GM18861 (cell line): Measurements from ENCODE around the gene KLF14.
"Not testable (repeated sequence)": the region's sequence is repeated elsewhere in the genome, so short reads cannot be mapped to it uniquely, and the experiment has no call there.

Experiments
- ATAC-seq: cut with Tn5 transposase; IDR thresholded peaks from one replicate; pipeline ENCODE4 v1.9.1; 2021; ENCODE audit not compliant: unreplicated experiment

Gene KLF14

GRCh38 chr7:130733931-130734814 lies at the start of gene KLF14:
Gene KLF14, minus strand, starts transcription at chr7:130734207. Its CDS starts 174 bp downstream, at chr7:130734033.
- no peak for ATAC-seq

DNA sequence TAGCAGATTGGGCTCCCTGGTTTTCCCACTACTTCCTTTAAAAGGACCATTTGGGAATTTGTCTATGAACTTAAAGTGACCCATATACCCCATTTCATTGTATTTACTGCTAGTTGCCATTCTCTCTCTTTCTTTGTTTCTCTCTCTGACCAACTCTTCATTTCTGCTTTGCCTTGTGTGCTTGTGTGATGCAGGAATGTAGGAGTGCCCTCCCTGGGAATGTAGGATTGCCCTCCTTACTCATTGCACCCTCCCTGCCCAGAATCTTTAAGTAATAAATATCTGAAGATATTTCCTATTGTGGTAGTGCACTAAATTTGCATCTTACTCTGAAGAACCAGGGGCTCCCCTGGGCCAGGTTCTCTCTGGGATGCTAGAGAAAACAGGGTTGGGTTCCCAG lies 47.3 kb upstream of the KLF14 start:
- no peak for ATAC-seq

- no peak for ATAC-seq
Measured at GRCh38 chr7:130777426-130777825, 43.4 kb upstream of the KLF14 start.

DNA sequence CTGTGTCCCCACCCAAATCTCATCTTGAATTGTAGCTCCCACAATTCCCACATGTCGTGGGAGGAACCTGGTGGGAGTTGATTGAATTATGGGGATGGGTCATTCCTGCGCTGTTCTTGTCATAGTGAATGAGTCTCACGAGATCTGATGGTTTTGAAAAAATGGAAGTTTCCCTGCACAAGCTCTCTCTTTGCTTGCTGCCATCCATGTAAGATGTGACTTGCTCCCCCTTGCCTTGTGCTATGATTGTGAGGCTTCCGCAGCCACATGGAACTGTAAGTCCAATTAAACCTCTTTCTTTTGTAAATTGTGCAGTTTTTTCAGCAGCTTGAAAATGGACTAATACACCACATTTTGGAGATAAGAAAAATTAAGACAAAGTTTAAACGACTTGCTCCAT lies 38.4 kb upstream of the KLF14 start:
- ATAC-seq = not testable (repeated sequence)

- ATAC-seq = no peak
Measured at GRCh38 chr7:130768854-130769253, 34.8 kb upstream of the KLF14 start.

DNA sequence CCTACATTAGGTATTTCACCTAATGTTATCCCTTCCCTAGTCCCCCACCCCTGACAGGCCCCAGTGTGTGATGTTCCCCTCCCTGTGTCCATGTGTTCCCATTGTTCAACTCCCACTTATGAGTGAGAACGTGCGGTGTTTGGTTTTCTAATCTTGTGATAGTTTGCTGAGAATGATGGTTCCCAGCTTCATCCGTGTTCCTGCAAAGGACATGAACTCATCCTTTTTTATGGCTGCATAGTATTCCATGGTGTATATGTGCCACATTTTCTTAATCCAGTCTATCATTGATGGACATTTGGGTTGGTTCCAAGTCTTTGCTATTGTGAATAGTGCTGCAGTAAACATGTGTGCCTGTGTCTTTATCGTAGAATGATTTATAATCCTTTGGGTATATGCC lies 30.6 kb upstream of the KLF14 start:
- not testable (repeated sequence) for ATAC-seq

- ATAC-seq = no peak
Measured at GRCh38 chr7:130758429-130759056, 24.5 kb upstream of the KLF14 start.

DNA sequence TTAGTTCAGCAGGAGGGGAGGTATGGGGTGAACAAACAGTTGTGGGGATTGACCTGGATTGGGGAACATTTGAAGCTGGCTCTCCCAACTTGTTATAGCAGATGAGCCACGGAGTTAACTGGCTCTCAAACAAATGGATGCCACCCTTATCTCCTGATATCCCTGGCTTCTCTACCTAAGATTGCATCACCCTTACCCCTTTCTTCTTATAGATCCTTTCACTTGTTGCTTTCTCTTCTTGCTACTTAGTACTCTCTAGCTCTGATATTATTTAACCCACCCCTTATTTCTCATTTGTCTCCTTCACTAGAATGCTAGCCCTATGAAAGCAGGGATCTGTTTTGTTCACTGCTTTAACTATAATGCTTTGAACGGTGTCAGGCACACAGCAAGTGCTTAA lies 22.3 kb upstream of the KLF14 start:
- ATAC-seq = no peak

DNA sequence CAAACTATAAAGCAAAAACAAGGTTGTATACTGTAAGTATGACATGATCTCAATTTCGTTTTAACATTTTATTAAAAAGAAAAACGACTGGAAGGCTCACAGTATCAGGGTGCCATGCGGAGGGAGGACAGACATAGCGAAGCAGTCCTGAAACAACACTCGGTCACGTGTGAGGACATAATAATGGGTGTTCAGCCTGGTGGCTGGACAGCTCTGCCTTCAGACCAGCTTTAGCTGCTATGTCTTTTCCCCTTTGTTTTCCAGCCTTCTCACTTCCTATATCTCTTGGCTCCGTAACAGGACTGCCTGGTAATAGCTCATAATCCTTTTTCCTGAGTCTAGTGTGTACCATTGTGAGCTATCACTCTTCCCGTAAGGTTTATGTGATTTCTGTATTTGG lies 18.4 kb upstream of the KLF14 start:
- no peak for ATAC-seq

GRCh38 chr7:130750755-130751154 lies 16.7 kb upstream of the KLF14 start:
- ATAC-seq = no peak

DNA sequence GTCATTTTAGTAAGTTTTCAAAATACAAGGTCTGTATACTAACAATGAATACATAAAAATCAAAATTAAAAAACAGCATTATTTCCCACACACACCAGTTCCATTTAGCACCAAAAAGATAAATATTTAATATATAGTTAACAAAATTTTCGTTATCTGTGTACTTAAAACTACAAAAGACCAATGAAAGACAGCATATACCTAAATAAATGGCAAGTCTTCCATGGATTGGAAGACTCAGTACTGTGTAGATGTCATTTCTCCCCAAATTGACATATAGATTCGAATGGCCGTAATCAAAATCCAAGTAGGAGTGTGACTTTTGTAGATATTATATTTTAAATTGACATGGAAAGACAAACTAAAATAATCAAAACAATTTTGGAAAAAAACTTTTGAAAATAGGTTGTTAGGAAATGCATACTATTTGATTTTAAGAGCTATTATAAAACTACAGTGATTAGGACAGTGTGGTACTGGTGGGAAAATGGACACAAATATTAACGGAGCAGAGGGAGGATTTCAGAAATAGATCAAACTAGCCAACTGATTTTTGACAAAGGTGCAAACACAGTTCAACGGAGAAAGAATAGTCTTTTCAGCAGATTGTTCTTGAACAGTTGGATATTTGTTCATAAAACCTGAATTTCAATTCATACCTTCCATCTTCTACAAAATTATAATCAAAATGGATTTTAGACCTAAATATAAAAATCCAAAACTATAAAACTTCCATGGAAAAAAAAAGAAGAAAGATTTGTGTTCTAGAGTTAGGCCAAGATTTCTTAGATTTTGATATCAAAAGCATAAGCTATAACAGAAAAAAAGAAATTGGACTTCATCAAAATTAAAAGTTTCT lies 14.8 kb upstream of the KLF14 start:
- no peak for ATAC-seq

DNA sequence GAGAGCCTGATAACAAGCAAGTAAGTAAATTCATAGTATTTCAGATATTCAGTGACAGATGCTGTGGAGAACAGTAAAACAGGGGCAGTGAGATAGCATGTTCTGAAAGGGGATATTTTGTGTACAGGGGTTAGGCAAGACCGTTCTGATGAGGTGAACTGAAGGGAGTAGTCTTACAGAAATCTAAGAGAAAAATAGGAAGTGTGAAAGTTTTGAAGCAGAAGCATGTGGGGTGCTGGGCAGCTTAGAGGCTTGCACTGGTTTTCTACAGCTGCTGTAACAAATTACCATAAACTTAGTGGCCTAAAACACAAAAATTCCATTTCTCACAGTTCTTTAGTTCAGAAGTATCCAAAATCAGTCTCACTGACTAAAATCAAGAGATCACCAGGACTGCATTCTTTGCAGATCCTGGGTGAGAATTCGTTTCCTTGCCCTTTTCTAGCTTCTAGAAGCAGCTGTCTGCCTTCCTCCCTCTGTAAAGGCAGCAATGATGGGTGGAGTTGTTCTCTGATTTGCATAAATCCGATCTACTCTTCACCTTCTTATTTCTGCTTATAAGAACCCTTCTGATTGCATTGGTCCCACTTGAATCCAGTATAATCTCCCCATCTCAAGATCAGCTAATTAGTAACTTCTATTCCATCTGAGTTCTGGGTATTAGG lies 7.5 kb upstream of the KLF14 start:
- no peak for ATAC-seq

DNA sequence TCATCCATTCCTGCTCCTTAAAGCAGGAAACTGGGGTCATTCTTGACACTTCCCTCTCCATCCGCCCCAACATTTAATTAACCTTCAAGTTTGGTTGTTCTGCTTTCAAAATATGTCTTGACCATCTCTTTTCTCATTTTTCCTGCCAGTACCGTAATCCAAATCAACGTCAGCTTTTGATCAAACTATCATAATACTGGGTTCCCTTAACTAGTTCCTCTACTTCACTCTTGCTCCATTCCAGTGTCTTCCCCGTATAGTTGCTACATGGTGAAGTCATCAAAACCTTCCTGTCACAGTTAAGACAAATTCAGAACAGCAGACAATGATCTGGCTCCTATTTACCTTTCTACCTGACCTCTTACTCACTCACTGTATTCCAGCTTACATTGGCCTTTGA lies 6.6 kb upstream of the KLF14 start:
- ATAC-seq = no peak

DNA sequence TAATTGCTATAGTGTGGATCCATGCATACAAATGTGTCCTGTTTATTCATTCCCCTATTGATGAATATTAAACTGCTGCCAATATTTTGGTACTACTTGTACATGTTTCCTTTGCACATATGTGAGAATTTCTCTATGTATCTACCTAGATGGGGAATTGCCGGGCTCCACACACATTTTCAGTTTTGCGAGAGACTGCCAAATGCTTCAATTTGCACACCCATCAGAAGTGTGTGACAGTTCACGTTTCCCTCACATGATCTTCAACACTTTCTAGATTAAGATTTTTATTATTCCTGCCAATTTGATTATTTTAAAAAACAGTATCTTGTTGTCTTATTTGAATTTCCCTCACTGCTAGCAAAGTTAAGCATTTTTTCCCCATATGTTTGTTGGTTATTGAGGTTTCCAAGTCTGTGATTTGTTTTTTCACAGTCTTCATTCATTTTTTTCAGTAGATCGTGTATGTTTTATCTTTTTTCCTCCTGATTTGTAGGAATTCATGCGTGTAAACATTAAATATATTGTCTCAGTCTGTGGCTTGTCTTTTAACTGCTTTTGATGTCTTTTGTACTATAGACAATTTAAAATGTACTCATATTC lies 2.4 kb upstream of the KLF14 start:
- no peak for ATAC-seq

DNA sequence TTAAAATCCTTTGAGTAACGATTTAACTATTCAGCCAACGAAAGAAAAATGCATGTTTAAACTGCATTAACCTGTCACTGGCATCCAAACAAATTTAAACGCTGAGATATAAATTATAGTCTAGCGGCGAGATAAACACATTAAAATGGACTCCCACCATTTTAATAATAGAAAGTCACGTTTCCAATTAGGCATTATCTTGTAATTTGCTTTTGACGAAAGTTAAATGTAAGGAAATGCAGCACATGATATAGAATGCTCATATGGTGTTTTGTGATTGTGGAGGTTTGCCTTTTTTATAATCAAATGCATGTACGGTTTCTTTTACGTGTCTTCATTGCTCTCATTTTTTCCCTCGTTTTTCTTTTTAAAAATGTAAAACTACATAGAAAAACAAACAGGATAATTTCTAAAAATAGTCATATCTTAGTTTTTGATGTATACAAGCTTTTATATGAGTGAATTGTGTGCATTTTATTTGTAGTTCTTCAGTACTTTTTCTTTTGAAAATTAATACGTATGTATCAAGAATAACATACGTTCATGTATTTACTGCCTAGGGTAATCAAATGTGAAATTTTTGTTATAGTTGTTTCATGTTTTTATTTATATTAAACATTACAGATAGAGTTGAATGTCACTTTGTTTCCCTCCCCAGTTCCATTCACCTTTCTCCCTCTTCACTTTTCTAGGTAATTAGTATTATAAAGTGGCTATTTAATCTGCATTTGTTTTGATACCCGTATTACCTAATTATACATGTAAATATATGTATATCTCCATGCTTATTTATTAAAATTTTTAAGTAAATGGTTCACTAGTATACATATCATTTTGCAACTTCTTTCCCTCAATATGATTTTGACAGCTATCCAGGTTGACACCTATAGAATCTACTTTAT lies 1.1 kb upstream of the KLF14 start:
- ATAC-seq = no peak

- no peak for ATAC-seq
Measured at GRCh38 chr7:130732980-130733930, 752 bp downstream of the KLF14 start.

DNA sequence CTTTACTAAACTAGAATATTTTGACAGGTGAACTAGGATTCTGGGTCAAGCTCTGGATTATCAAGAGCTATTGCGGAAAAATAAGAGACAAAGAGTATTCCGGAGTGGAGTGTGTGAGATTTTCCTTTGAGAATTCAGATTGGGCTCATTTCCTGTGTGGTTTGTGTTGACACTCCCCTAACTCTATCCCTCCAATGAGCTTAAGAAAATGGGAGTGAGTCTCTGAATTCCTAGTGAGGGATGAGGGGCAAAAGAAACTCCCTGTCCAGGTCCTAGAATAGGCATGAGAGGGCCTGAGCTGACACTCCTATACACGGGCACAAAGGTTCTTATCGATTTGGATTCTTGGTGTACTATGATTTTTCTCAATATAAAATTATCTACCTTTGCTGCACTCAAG lies 10.2 kb downstream of the KLF14 start:
- no peak for ATAC-seq

DNA sequence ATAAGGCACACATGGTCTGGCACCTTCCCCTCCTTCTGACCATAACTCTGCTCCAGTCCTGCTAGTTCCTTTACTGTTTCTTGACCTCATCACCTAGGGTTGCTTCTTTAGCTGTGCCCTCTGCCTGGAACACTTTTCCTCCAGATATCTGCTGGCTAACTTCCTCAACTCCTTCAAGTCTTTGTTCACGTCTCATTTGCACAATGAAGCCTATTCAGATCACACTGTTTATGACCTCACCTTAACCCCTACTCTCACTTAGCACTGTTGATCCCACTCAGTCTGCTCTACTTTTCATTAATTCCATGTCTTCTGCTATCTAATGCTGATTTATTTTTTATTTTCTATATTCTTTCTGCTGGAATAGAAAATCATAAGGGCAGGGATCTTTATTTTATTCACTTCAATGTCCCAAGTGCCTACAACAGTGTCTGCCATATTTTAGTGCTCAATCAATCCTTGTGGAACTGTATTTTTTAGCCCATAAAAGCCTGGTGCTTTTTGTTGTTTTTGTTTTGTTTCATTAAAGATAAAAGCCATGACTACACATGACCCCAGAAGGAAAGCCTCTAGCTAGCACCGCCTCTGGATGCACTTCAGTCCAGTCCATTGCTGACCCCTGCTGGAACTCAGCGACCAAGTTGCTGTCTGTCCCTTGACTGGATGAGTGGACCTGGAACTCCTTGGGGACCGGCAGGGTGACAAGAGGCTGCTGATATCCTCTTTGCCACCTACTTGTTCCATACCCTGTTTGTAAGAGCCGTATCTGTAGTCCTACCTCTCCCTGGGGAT lies 12.3 kb downstream of the KLF14 start:
- ATAC-seq = no peak
